Neutrophil (primary cell): ENCODE measurements around the gene PDPK1.
A peak's percentile ranks its signal among the peaks of the same experiment; 100 is the strongest.

Experiments
- H3K27ac ChIP-seq: fragments of 200-600 bp; sonication (generic); 2 replicates; pipeline ENCODE4 v1.5.1; 2016; ENCODE audit warnings: mild to moderate bottlenecking, moderate library complexity
- H3K27me3 ChIP-seq: fragments of 200-600 bp; sonication (generic); 2 replicates; pipeline ENCODE4 v1.6.0; 2016; ENCODE audit warnings: mild to moderate bottlenecking
- H3K36me3 ChIP-seq: fragments of 200-600 bp; sonication (generic); 2 replicates; pipeline ENCODE4 v1.5.1; 2017
- H3K4me1 ChIP-seq, 2 experiments: fragments of 200-600 bp in 1 of 2; sonication (generic) in 1 of 2; 1 replicate in 1 of 2; 2 replicates in 1 of 2; pipeline versions ENCODE4 v1.5.1 to v1.6.1; 2013 to 2016; ENCODE audit warnings: low read depth in 1 of 2, low read length in 1 of 2, mild to moderate bottlenecking in 1 of 2, moderate library complexity in 1 of 2; ENCODE audit not compliant: control insufficient read depth in 1 of 2, insufficient read depth in 1 of 2
- H3K4me3 ChIP-seq, 2 experiments: fragments of 200-600 bp in 1 of 2; sonication (generic) in 1 of 2; 1 replicate in 1 of 2; 2 replicates in 1 of 2; pipeline ENCODE4 v1.5.1; 2013 to 2016; ENCODE audit warnings: low read depth in 1 of 2, low read length in 1 of 2, mild to moderate bottlenecking in 1 of 2, moderate library complexity in 1 of 2
- H3K9me3 ChIP-seq: fragments of 200-600 bp; sonication (generic); 2 replicates; pipeline ENCODE4 v1.5.1; 2016
- CTCF ChIP-seq: fragments of 200-600 bp; sonication (generic); IDR thresholded peaks from 2 replicates; pipeline ENCODE4 v1.5.1; 2016; ENCODE audit warnings: antibody characterized with exemption

The PDPK1 gene

GRCh38 chr16:2524339-2524938, 13.4 kb upstream of the PDPK1 start:
- peaks cover 51% of the 10 kb centered on the region for H3K36me3 ChIP-seq
- no peaks in the 10 kb centered on the region for H3K9me3 ChIP-seq
- H3K4me1 ChIP-seq = peaks cover 58 to 66% of the 10 kb centered on the region in 2 experiments
- H3K27me3 ChIP-seq = no peaks in the 10 kb centered on the region
- no peak for TF ChIP-seq CTCF
- H3K27ac ChIP-seq = peak overlapping the region; percentile 91
- no peak overlapping the region for H3K4me3 ChIP-seq

- Histone ChIP-seq H3K4me1 (peaks cover 59 to 69% of the 10 kb centered on the region in 2 experiments), H3K27me3 (no peaks in the 10 kb centered on the region), H3K4me3 (peak overlapping the region; percentile 21 to 49), H3K27ac (peak overlapping the region; percentile 91), H3K36me3 (peaks cover 60% of the 10 kb centered on the region), H3K9me3 (no peaks in the 10 kb centered on the region)
- no peak for TF ChIP-seq CTCF
These were observed 11.7 kb upstream of the PDPK1 start for GRCh38 chr16:2526135-2526534.

- H3K36me3 ChIP-seq = peaks cover 55% of the 10 kb centered on the region
- peak overlapping the region; percentile 91 for H3K27ac ChIP-seq
- H3K27me3 ChIP-seq = no peaks in the 10 kb centered on the region
- H3K4me3 ChIP-seq = no peak overlapping the region
- TF ChIP-seq CTCF = no peak
- peaks cover 56 to 64% of the 10 kb centered on the region in 2 experiments for H3K4me1 ChIP-seq
- no peaks in the 10 kb centered on the region for H3K9me3 ChIP-seq
These were observed 10.6 kb upstream of the PDPK1 start for GRCh38 chr16:2527071-2527783.

- Histone ChIP-seq H3K4me1 (peaks cover 58 to 66% of the 10 kb centered on the region in 2 experiments), H3K36me3 (peaks cover 53% of the 10 kb centered on the region)
These were observed 10.1 kb upstream of the PDPK1 start for GRCh38 chr16:2527784-2528100.

More at GRCh38 chr16:2527784-2528100, 10.1 kb upstream of the PDPK1 start:
- Histone ChIP-seq H3K27me3 (no peaks in the 10 kb centered on the region), H3K27ac (peak overlapping the region; percentile 91), H3K4me3 (no peak overlapping the region), H3K9me3 (no peaks in the 10 kb centered on the region)
- TF ChIP-seq CTCF = no peak
